Stimulated activated naive CD8-positive, alpha-beta T cell treated with anti-CD3 and anti-CD28 coated beads, Interleukin-15, Interleukin-2, amounts not matched to agents 100 ng/mL and 50 ng/mL, for 24 hours (primary cell): Measurements from ENCODE around the gene CNOT1.

Source experiments
- H3K27ac Mint-ChIP-seq: one replicate; pipeline ENCODE4 v1.8.0; 2021; ENCODE audit warnings: mild to moderate bottlenecking, mixed read lengths
- H3K27me3 Mint-ChIP-seq: one replicate; pipeline ENCODE4 v1.8.0; 2021; ENCODE audit warnings: mixed read lengths
- H3K36me3 Mint-ChIP-seq: one replicate; pipeline ENCODE4 v1.8.0; 2021; ENCODE audit warnings: low read depth, mixed read lengths
- H3K4me1 Mint-ChIP-seq: one replicate; pipeline ENCODE4 v1.8.0; 2021; ENCODE audit warnings: low read depth, mixed read lengths
- H3K4me3 Mint-ChIP-seq: one replicate; pipeline ENCODE4 v1.8.0; 2021; ENCODE audit warnings: mild to moderate bottlenecking, mixed read lengths
- H3K9me3 Mint-ChIP-seq: one replicate; pipeline ENCODE4 v1.8.0; 2021; ENCODE audit warnings: mixed read lengths

The CNOT1 gene

DNA sequence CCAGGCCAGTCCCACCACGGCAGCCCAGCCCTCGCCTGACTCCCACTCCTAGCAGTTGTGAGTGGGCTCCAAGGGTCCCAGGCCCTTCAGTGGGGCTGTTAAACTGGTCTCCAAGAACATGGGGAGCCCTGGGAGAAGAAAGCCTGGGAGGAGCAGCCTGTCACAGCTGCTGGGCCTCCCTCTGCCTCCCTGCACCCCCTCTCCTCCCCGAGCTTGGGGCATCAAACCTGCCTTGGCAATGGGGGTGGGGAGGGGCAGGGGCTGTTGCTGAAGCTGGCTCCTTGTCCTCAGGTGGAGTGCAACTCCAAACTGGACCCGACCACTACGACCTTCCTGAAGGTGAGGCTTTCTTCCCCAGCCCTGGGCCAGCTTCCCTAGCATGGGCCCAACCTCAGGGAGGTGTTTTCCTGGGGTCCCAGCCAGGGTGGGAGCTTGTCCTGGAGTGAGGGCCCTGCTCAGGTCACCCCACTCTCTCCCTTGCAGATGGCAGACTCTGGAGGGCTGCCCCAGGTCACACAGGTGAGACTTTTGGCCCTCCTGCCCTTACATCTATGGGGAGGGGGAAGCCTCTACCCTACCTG is 120.9 kb downstream of the CNOT1 start:
- no peak overlapping the region for H3K27ac Mint-ChIP-seq
- no peaks in the 10 kb centered on the region for H3K27me3 Mint-ChIP-seq
- H3K4me1 Mint-ChIP-seq = peaks cover 10% of the 10 kb centered on the region
- H3K4me3 Mint-ChIP-seq = no peak overlapping the region
- peaks cover under 1% of the 10 kb centered on the region for H3K36me3 Mint-ChIP-seq
- H3K9me3 Mint-ChIP-seq = no peaks in the 10 kb centered on the region

DNA sequence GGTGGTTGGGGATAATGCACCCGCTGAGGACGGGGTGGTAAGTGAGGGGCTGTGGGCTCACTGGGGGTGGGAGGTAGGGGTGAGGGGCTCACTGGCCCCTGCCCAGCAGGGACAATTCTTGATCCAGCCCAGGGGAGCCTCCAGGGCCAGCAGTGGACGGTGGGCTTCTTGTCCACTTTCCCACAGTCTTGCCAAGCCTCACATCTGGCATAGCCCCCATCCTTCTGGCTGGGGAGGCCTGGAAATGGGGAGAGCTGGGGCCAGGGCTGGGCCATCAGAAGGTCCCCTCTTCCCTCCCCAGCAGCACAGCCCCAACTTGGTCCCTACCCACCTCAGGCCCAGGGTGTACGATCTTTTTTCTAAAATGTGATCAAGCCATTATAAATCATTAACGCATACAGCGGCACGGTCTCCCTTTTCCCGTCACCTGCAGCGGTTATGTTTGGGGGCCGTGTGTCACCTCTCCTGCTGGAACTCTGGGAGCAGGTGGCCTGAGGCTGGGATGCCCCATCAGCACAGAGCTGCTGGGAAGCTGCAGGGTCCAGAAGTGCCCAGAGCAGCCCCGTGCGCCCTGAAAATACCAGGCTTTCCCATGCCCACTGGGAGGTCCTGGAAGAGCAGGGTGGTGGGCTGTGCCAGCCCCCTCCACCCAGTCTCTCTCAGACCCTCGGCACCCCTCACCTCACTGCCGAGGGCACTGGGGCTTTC is 121.5 kb downstream of the CNOT1 start:
- Mint-ChIP-seq H3K27me3 (no peaks in the 10 kb centered on the region), H3K4me3 (no peak overlapping the region), H3K36me3 (no peaks in the 10 kb centered on the region), H3K4me1 (peaks cover 5% of the 10 kb centered on the region), H3K27ac (no peak overlapping the region), H3K9me3 (no peaks in the 10 kb centered on the region)

DNA sequence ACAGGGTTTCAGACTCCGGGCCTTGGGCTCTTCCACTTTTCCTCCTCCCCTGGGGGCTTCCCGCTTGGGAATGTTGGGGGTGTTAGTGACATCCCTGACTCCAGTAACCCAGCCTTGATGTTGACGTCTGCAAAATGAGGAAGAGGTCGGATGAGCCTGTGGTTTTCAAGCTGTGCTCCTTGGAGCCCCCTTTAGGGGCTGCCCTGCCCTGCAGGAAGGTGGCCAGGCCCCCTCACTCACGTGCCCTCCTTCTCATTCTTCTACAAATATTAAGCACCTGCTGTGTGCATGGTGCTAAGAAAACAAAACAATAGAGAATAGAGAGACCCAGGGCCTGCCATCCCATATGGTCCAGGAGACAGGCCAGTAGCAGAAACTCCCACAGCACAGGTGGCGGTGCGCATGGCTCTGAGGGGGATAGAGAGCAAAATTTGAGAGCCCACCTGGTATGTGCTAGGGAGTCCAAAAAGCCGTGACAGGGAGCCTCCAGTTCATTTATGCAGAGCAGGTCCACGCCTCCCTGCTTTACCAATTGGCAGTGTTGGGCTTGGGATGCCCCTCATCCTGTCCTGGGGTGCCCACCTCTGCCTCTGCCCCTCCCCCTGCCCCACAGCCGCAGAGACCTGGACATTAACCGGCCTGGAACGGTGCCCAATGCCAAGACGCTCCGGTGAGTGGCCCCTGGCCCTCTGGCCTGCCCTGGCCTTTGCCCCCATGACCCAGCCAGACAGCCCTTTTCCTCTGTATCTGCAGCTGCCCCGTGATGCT is 122.2 kb downstream of the CNOT1 start:
- Mint-ChIP-seq H3K36me3 (no peaks in the 10 kb centered on the region), H3K27me3 (no peaks in the 10 kb centered on the region), H3K4me1 (no peaks in the 10 kb centered on the region), H3K9me3 (no peaks in the 10 kb centered on the region), H3K4me3 (no peak overlapping the region), H3K27ac (no peak overlapping the region)

DNA sequence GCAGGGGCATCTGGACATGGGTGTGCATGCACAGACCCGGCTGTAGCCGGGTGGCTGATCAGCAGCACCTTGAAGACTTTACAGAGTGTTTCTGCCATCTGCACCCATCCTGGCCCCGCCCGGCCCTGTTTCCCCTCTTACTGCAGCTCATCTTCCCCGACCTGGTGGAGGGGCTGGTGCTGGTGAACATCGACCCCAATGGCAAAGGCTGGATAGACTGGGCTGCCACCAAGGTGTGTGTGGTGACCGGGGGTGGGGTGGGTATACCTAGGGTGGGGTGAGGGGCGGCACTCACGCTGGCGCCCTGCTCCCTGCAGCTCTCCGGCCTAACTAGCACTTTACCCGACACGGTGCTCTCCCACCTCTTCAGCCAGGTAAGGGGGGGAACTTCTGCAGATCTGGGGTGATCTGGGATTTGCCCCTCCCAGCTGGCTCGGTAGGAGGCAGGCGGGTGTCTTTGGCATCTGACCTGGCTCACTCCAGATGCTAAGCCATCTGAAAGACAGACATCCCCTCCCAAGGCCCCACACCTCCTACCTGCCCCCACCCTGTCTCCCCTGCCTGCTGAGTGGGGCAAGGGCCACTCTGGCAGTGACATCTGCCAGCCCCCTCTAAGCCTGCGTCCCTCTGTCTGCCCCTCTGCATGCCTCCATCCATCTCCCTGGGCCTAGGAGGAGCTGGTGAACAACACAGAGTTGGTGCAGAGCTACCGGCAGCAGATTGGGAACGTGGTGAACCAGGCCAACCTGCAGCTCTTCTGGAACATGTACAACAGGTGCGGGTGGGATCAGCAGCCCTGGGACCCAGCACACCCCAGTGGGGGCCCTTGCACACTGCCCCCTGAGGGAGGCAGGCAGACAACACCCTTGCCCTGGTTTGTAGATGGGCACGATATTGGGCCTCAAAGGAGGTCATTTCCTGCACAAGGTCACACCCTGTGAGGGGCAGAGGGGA is 123.1 kb downstream of the CNOT1 start:
- Mint-ChIP-seq H3K27ac (no peak overlapping the region), H3K27me3 (peaks cover 8% of the 10 kb centered on the region), H3K9me3 (no peaks in the 10 kb centered on the region), H3K4me1 (peaks cover 3% of the 10 kb centered on the region), H3K4me3 (no peak overlapping the region), H3K36me3 (no peaks in the 10 kb centered on the region)

DNA sequence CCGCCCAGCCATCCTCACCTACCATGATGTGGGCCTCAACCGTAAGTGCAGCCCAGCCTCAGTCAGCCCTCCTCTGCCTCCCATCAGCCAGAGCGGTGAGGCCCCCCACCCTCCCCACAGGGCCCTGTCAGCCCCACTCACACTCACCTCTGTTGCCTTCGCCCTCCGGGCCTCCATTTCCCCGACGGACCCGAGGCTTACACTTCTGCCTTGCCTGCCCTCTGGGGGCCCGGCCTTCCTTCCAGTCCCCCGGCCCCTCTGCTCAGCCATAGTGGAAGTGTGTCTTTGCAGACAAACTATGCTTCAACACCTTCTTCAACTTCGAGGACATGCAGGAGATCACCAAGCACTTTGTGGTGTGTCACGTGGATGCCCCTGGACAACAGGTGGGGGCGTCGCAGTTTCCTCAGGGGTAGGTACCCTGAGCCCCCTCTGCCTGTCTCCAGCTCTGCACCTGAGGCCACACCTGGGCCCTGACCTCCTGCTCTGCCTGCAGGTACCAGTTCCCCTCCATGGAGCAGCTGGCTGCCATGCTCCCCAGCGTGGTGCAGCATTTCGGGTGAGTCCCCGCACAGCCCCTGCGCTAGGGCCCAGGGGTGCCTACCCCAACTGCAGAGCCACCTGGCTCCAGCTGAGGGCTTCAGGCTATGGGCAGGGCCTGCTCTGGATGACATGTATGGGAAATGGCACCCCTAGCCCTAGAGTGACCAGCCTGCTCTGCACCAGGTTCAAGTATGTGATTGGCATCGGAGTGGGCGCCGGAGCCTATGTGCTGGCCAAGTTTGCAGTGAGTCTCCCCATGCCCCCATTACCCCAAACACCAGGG is 125.5 kb downstream of the CNOT1 start:
- Mint-ChIP-seq H3K9me3 (no peaks in the 10 kb centered on the region), H3K27me3 (peaks cover 18% of the 10 kb centered on the region), H3K4me3 (no peak overlapping the region), H3K27ac (no peak overlapping the region), H3K36me3 (no peaks in the 10 kb centered on the region), H3K4me1 (peaks cover 10% of the 10 kb centered on the region)

DNA sequence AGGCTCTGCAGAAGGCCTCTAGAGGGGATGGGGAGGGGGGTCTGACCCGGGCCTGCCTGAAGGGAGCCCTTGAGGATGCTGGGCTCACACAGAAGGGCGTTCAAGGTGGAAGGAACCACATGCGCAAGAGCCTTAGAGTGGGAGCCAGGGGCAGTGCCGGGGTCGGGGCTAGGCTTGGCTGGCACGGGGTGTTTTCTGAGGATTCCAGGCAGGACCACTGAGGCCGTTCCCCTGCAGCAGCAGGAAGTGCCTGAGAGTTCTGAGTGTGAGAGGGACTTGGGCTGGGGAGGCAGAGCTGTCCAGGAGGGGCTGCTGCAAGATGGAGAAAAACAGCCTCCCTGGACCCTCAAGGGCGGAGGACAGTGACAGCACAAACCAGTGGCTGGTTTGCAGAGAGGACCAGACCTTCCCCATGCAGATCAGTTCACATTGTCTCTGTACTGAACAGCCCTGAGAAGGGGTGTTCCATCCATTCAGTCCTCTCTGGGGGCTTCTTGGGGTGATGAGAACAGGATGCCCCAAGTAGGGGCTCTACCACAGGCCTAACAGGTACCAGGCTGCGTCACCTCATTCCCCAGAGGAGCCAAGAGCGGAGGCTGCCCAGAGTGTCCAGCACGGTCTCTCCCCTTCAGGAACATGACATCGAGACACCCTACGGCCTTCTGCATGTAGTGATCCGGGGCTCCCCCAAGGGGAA is 126.3 kb downstream of the CNOT1 start:
- Mint-ChIP-seq H3K36me3 (no peaks in the 10 kb centered on the region), H3K4me3 (no peak overlapping the region), H3K27ac (no peak overlapping the region), H3K9me3 (no peaks in the 10 kb centered on the region), H3K4me1 (peaks cover 10% of the 10 kb centered on the region), H3K27me3 (peaks cover 18% of the 10 kb centered on the region)

DNA sequence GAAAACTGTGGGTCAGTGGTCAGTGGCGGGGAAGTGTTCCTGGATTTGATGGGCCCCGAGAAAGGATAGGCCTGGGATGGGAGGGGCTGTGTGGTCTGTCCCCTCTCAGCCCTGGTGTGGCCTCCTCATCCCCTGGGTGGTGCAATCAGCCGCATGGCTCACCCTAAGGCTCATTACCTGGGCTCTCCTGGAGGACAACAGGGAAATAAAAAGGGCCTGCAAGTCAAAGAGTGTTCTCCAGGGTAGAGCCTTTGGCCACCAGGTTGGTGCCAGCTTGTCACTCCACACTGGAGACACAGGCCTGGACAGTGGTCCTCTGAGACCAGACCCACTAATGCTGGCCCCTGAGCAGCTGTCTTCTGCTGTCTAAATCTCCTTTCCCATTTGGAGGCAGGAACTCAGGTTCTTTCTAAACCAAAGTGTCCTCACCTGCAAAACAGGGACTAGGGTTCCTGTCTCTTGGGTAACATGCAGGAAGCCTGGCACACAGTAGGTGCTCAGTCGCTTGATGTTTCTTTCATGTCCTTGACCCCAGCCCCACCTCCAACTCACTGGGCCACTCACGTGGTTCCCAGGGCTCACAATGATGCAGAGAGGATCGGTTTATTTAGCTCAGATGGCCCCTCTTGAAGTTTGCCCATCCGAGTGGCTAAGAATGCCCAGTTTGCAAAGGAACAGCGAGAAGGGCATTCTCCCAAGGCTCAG is 127.3 kb downstream of the CNOT1 start:
- H3K4me3 Mint-ChIP-seq = no peak overlapping the region
- no peak overlapping the region for H3K27ac Mint-ChIP-seq

DNA sequence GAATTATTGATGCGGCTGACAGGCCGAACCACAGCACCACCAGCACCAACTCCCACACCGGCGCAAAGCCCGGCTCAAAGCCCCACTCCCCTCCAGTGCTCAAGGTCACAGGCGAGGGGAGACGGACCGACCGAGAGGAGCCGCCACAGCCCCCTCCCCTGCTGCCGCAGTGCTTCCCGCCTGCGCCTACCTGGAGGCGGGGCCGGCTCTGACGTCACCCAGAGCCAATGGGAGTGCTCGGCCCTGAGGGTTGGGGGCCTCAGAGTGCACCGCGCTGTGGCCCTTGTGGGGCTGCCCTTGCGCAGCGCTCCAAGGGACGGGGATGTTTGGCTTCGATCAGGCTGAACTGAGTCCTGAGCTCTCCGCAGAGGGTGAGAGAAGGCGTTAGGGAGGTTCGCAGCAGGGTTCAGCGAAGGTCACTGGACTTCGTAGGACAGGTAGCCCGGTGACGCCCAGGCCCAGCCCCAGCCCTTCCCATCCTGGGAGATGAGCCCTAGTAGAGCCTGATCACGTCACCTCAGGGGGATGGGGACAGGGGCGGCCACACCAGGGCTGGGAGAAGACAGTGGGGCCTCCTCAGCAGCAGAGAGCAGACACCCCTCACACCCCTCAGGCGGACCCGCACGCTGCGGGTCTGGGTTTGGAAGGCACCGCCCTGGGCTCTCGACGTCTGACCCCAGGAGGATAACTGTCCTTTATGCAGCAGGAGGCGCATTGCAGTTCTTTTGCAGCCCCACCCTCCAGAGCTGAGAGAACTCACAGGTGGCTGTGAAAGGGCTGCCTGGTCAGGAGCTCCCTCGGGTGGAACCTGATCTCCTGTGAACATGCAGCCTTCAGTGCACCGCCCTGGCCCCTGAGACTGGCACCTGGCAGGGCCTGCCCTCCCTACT is 128.1 kb downstream of the CNOT1 start:
- H3K4me3 Mint-ChIP-seq = peak overlapping the region; percentile 73
- peaks cover 18% of the 10 kb centered on the region for H3K27me3 Mint-ChIP-seq
- no peaks in the 10 kb centered on the region for H3K9me3 Mint-ChIP-seq
- peak overlapping the region; percentile 31 for H3K27ac Mint-ChIP-seq
- no peaks in the 10 kb centered on the region for H3K36me3 Mint-ChIP-seq
- H3K4me1 Mint-ChIP-seq = peaks cover 10% of the 10 kb centered on the region

More for the DNA sequence above, 127.3 kb downstream of the CNOT1 start:
- H3K4me1 Mint-ChIP-seq = peaks cover 10% of the 10 kb centered on the region
- peaks cover 18% of the 10 kb centered on the region for H3K27me3 Mint-ChIP-seq
- no peaks in the 10 kb centered on the region for H3K9me3 Mint-ChIP-seq
- H3K36me3 Mint-ChIP-seq = no peaks in the 10 kb centered on the region

DNA sequence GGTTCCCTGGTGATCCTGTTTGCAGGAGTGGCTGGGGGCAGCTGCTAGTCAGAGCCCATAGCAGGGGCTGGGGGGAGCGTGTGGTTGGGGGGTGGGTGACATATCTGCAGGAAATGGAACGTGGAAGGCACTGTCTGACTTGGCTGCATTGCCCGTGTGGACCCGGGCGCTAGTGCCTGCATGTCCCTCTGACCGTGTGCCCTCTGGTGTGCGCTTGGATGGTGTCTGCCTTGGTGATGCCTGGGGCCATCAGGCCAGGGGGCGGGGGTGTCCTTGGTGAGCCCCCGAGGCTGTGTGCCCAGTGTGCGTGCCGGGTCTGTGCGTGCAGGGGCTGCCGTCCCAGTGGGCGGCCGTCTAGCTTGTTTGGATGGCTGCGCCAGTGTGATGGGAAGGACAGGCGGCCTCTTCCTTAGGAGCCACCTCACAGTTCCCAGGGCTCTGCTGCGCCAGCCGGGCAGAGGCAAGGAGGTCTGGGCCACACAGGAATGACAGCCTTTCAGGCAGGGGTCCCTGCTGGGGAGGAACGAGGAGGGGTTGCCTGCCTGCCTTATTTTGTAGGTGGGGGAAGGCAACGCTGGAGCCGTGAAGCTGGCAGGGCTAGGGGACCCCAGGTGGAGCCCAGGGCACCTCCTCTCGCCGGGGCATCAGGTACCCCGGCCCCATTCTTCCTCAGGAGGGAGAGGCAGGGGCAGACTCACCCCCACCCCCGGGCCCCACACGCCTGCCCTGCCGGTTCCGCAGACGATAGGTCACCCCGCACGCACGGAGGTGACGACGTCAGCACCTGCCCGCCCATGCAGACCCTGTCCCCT is 129.0 kb downstream of the CNOT1 start:
- Mint-ChIP-seq H3K9me3 (no peaks in the 10 kb centered on the region), H3K27me3 (peaks cover 18% of the 10 kb centered on the region), H3K36me3 (no peaks in the 10 kb centered on the region), H3K4me3 (peak overlapping the region; percentile 73), H3K4me1 (peaks cover 11% of the 10 kb centered on the region), H3K27ac (no peak overlapping the region)

DNA sequence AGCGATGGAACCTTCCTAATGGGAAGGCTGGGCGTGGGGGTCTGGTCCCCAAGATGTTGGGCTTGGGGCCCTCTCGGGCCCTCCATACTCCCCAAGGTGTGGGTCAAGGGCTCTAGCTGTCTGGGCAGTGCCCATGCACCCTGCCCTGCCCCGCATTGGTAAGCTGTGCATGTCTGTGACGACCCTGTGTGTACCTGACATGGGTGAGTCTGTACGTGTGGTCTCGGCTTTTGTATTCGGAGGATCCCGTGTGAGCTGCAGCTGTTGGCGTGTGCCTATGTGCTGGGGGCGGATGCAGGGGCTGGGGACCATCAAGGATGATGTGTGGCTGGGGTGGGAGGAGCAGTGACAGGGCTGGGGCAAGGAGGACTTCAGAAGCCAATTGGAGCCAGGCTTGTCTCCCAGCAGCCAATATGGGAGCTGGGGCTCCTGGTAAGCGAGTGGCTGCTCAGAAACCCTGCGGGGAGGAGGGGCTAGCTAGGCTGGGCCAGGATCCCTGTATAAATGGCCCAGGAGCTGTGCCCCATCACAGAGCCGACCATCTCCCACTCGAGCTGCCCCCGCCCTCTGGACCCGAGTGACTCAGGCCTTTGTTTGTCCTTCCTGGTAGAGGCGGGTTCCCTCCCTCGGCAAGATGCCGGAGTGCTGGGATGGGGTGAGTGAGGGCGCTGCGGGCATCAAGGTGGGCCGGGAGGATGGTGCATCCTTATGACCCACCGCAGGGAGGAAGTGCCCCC is 129.8 kb downstream of the CNOT1 start, which contains the start of gene NDRG4:
TSS of gene NDRG4 (plus strand) at position 529 of the 737 bp plus-strand sequence. CDS start at position 635, 106 bp downstream.
- Mint-ChIP-seq H3K36me3 (no peaks in the 10 kb centered on the region), H3K4me1 (peaks cover 19% of the 10 kb centered on the region), H3K27ac (no peak within 1 kb of the TSS), H3K9me3 (no peaks in the 10 kb centered on the region), H3K27me3 (peaks cover 18% of the 10 kb centered on the region), H3K4me3 (peak within 1 kb of the TSS; percentile 73)

DNA sequence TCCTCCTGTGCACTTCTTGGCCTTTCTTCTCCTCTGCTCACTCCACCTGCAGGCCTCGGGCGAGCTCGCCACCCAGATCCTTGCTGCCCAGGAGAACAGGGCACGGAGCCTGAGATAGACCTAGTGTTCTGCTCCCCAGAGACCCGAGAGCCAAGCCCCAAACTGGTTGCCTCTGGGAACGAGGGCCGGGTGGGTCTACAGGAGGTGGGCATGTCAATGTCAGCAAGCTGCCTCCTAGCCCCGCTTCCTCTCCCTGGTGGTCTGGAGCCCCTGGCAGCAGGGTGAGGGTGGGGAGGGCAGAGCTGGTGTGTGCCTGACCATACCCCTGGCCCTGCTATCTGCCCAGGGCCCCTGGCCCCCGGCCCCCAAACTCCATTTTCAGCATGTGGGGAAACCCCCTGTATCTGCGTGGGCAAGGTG is 130.5 kb downstream of the CNOT1 start:
- Mint-ChIP-seq H3K4me1 (peaks cover 19% of the 10 kb centered on the region), H3K9me3 (no peaks in the 10 kb centered on the region), H3K27me3 (peaks cover 18% of the 10 kb centered on the region), H3K4me3 (no peak overlapping the region), H3K27ac (no peak overlapping the region), H3K36me3 (no peaks in the 10 kb centered on the region)
